IPS-20b (cell line): ENCODE data around the gene SLC12A3.

Experiments
- H3K27ac ChIP-seq: one replicate; pipeline ENCODE4 v1.5.1; 2013; ENCODE audit warnings: low read length
- H3K27me3 ChIP-seq: 2 replicates; pipeline ENCODE4 v1.6.1; 2013; ENCODE audit warnings: mild to moderate bottlenecking, low read length, inconsistent platforms; ENCODE audit not compliant: insufficient read depth
- H3K36me3 ChIP-seq: 2 replicates; pipeline ENCODE4 v1.6.1; 2013; ENCODE audit warnings: low read depth, mild to moderate bottlenecking, inconsistent platforms, low read length, moderate library complexity; ENCODE audit not compliant: insufficient read depth
- H3K4me1 ChIP-seq: 2 replicates; pipeline ENCODE4 v1.6.1; 2013; ENCODE audit warnings: mild to moderate bottlenecking, control low read depth, inconsistent platforms, low read length, moderate library complexity; ENCODE audit not compliant: insufficient read depth
- H3K4me3 ChIP-seq: 2 replicates; pipeline ENCODE4 v1.5.1; 2013; ENCODE audit warnings: mild to moderate bottlenecking, low read length, inconsistent platforms
- H3K9ac ChIP-seq: 2 replicates; pipeline ENCODE4 v1.6.1; 2013; ENCODE audit warnings: low read depth, mild to moderate bottlenecking, inconsistent platforms, low read length, moderate library complexity
- H3K9me3 ChIP-seq: 2 replicates; pipeline ENCODE4 v1.6.1; 2013; ENCODE audit warnings: mild to moderate bottlenecking, low read depth, low read length, inconsistent platforms; ENCODE audit not compliant: insufficient read depth

Gene SLC12A3

GRCh38 chr16:56960681-56961281, 95.8 kb downstream of the SLC12A3 start:
- Histone ChIP-seq H3K4me3 (no peak overlapping the region), H3K36me3 (no peaks in the 10 kb centered on the region), H3K9me3 (no peaks in the 10 kb centered on the region), H3K9ac (no peak overlapping the region), H3K27me3 (no peaks in the 10 kb centered on the region), H3K27ac (no peak overlapping the region), H3K4me1 (no peaks in the 10 kb centered on the region)

- no peaks in the 10 kb centered on the region for H3K36me3 ChIP-seq
These were observed 96.4 kb downstream of the SLC12A3 start for GRCh38 chr16:56961386-56961785.

GRCh38 chr16:56961851-56962281, 96.9 kb downstream of the SLC12A3 start, which contains the start of gene CETP:
CETP (plus strand) TSS chr16:56961950; CDS start chr16:56961980, 30 bp downstream.
- Histone ChIP-seq H3K27ac (no peak within 1 kb of the TSS), H3K9ac (no peak within 1 kb of the TSS), H3K4me1 (no peaks in the 10 kb centered on the region)

More at GRCh38 chr16:56961386-56961785, 96.4 kb downstream of the SLC12A3 start:
- H3K4me3 ChIP-seq = no peak overlapping the region
- H3K9me3 ChIP-seq = no peaks in the 10 kb centered on the region
- H3K27ac ChIP-seq = no peak overlapping the region
- H3K27me3 ChIP-seq = no peaks in the 10 kb centered on the region
- H3K9ac ChIP-seq = no peak overlapping the region
- H3K4me1 ChIP-seq = no peaks in the 10 kb centered on the region

GRCh38 chr16:56964243-56965148, 99.5 kb downstream of the SLC12A3 start:
- Histone ChIP-seq H3K9me3 (no peaks in the 10 kb centered on the region), H3K27ac (no peak overlapping the region), H3K4me3 (no peak overlapping the region), H3K9ac (peak overlapping the region; percentile 45; the same call in 1 of the 2 replicates), H3K27me3 (no peaks in the 10 kb centered on the region), H3K36me3 (no peaks in the 10 kb centered on the region), H3K4me1 (no peaks in the 10 kb centered on the region)

More at GRCh38 chr16:56961851-56962281, 96.9 kb downstream of the SLC12A3 start, which contains the start of gene CETP:
- Histone ChIP-seq H3K27me3 (no peaks in the 10 kb centered on the region), H3K4me3 (no peak within 1 kb of the TSS), H3K36me3 (no peaks in the 10 kb centered on the region), H3K9me3 (no peaks in the 10 kb centered on the region)
